COLO668 (cell line): ENCODE measurements around the gene ARHGEF6.
"Not testable (repeated sequence)": the region's sequence is repeated elsewhere in the genome, so short reads cannot be mapped to it uniquely, and the experiment has no call there.

Experiments
- DNase-seq: peaks from one replicate; lab custom pipeline; 2025; ENCODE audit not compliant: unreplicated experiment; lab: John Stamatoyannopoulos, UW

The ARHGEF6 gene, protein sequence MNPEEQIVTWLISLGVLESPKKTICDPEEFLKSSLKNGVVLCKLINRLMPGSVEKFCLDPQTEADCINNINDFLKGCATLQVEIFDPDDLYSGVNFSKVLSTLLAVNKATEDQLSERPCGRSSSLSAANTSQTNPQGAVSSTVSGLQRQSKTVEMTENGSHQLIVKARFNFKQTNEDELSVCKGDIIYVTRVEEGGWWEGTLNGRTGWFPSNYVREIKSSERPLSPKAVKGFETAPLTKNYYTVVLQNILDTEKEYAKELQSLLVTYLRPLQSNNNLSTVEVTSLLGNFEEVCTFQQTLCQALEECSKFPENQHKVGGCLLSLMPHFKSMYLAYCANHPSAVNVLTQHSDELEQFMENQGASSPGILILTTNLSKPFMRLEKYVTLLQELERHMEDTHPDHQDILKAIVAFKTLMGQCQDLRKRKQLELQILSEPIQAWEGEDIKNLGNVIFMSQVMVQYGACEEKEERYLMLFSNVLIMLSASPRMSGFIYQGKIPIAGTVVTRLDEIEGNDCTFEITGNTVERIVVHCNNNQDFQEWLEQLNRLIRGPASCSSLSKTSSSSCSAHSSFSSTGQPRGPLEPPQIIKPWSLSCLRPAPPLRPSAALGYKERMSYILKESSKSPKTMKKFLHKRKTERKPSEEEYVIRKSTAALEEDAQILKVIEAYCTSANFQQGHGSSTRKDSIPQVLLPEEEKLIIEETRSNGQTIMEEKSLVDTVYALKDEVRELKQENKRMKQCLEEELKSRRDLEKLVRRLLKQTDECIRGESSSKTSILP

DNA sequence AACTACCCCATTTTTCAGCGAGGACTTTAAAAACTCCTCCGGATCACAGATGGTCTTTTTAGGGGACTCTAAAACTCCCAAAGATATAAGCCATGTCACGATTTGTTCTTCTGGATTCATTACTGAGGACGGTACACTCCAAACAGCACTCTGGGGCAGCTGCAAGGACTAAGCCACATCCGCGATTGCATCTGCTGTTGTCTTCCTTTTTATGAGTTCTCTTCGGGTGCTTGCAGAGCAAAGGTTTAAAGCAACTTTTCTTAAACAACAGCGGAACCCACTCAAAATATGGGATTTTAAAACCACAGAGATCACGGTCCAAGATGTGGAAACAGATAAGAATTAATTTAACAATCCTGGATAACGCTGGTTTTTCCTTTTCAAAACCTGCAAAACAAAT is at the start of gene ARHGEF6:
ARHGEF6 (minus strand) TSS at position 170 of the 400 bp plus-strand sequence; CDS start at position 120, 50 bp downstream.
- DNase-seq, result no peak

DNA sequence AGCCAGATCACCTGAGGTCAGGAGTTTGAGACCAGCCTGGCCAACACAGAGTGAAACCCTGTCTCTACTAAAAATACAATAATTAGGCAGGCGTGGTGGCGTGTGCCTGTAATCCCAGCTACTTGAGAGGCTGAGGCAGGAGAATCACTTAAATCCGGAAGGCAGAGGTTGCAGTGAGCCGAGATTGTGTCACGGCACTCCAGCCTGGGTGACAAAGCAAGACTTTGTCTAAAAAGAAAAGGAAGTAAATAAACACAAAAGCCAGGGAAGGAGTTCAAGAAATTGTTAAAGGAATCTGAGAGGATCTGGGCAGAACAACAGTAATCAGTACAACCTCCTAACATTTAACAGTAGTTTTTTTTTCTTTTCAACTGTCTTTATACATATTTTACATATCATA is 48.7 kb upstream of the ARHGEF6 start:
- no peak for DNase-seq

DNA sequence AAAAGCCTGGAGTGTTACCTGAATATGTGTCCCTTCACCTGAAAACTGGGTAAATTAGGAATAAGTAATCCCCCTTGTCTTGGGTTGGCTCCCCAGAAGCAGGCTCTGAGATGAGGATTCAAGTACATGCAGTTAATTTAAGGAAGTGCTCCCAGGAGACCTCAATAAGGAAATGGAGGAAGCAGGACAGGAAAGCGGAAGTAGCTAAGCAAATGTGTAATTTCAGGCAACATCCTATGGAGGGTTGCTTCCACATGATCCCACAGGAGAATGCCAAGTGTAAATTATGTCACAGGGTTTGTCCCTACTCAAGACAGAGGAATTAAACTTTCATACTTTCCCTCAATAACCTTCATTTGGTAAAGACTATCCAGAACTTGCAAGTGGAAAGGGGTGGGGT is 48.1 kb upstream of the ARHGEF6 start:
- no peak for DNase-seq

DNA sequence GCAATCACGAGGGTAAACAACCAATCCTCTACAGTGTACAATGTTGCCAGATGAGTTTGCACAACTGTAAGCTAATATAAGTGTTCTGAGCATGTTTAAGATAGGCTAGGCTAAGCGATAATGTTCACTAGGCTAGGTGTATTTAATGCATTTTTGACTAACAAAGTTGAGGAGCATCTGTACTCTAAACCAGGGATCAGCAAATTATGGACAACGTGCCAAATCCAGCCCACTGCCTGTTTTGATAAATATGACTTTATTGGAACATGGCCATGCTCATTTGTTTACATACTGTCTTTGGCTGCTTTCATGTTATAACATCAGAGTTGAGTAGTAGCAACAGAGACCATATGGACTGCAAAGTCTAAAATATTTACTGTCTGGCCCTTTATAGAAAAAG is 46.3 kb upstream of the ARHGEF6 start:
- DNase-seq, result peak; percentile 5

DNA sequence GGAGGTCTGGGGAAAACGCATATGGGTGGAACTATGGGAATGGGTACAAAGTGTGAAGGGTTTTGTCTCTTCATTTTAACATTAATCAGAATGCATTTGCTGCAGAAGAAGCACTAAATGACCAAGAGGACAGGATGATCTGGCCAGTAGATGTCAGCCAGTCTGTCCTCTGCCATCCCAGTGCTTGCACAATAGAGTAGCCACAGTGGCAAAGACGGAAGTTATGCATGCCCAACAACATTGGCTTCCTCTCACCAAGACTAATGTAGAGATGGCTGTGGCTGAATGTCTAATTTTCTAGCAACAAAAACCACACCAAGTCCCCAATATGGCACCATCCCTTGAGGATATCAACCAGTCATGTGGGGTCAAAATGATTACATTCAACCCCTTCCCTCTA is 45.0 kb upstream of the ARHGEF6 start:
- no peak for DNase-seq

DNA sequence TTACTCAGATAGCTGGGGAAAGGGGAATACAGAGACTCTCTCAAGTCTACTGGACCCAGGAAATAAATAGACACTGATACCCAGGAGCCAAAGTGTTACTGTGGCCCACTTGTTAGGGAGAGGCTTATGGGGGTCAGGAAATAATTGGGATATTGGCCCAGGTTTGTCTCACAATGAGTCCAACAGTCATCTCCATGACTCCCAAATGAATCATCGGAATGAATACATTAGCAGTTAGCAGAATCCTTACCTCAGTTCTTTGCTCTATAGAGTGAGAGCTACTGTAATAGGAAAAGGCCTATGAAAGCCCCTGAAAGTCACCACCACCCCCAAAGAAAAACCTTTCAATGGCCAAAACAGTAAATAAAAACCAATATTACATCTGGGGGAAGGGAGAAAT is 42.4 kb upstream of the ARHGEF6 start:
- DNase-seq, result no peak

DNA sequence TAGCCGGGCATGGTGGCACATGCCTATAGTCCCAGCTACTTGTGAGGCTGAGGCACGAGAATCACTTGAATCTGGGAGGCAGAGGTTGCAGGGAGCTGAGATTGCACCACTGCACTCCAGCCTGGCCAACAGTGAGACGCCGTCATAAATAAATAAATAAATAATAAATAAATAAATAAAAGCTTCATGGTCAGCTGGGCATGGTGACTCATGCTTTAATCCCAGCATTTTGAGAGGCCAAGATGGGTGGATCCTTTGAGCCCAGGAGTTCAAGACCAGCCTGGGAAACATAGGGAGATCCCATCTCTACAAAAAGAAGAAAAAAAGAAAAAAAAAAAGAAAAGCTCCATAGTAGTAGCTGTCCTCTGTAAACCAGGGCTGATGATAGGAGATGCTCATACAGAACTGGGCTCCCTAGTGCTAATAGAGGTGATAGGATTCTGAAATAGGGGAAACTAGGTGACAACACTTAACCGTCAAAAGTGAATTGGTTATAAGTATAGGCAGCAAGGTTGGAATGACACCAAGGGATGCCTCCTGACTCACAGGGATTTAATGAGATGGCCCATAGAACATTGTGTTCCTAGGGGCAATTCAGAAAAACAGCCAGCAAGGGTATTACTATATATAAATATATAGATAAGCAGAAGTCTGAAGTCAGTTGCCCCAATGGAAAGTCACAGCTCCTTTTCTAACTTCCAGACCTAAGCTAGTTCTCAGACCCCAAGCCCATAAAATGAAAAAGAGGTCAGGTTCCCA is 41.8 kb upstream of the ARHGEF6 start:
- no peak for DNase-seq

DNA sequence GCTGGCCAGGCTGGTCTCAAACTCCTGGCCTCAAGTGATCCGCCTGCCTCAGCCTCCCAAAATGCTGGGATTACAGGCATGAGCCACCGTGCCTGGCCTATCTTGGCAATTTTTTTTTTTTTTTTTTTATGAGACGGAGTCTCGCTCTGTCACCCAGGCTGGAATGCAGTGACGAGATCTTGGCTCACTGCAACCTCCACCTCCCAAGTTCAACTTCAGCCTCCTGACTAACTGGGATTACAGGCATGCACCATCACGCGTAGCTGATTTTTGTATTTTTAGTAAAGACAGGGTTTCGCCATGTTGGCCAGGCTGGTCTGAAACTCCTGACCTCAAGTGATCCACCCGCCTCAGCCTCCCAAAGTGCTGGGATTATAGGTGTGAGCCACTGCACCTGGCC is 39.0 kb upstream of the ARHGEF6 start:
- DNase-seq, result not testable (repeated sequence)

DNA sequence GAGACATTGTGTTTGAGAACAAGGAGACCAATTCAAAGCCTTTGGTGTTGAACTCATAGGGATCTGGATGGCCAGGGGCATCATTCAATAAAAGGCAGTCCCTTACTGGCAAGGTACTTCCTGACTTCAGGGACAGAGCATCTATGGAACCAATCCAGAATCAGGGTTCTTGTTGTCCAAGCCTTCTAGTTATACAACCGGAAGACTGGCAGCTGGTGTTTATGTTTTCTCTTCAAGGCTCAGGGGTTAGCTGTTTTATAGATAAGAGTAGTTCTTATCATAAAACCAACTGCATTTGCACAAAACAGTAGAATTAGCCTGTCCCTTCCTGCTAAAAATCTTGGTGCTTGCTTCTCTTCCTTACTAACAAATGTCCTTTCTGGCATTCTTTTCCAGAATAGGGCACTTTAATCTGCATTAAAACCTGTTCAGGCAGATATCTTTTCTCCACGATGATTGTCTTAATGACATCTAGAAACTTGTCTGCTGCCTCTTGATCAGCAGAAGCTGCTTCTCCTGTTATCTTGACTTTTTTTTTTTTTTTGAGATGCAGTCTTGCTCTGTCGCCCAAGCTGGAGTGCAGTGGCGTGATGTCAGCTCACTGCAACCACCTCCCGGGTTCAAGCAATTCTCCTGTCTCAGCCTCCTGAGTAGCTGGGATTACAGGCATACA is 38.4 kb upstream of the ARHGEF6 start:
- DNase-seq, result no peak

DNA sequence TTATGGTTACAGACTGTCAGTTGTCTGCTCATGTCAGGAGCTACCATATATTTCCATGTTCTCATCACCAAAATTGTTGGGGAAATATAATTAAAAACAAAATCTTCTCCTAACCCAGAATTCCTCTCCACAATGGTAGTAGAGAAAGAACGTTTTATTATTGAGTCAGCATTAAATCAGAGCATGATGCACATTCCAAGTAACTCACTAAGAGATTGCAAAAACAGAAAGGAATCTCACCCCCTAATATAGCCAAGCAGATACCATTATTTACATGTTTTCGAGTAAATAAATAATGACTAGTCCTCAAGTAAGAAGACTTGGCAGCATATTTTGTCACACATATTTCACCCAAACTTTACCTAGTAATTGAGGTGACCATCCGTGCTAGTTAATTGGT is 36.2 kb upstream of the ARHGEF6 start:
- DNase-seq, result no peak

DNA sequence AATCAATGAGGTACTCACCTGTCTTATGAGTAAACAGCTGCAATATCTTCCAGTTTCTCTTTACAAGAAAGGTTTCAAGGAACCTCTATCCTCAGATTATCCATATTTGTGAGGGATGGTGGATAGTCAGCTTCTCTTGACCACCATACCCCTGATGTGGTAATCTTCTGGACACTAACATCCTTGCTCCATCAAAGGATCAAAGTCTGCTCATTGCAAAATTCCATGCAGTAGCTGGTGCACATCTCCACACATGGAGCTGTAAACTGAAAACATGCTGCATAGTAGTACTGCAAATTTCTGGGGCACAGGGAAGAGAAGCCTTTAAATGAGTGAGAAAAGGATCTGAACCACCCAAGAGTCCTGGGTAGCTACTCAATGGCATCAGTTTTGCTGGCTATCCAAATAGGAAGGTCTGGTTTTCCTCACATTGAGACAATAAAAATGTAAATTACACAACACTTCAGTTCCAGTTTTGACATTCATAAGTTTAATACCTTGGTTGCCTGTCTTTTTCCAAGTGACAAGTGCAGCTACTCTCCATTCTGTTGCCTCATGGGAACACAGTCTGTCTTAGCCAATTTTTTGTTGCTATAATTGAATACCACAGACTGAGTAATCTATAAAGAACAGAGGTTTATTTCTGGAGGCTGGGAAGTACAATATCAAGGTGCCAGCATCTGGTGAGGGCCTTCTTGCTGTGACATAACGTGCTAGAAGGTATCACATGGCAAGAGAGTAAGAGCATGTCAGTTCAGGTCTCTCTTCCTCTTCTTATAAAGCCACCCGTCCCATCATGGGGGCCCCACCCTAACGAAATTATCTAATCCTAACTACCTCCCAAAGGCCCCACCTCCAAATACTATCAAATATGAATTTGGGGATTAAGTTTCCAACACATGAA is 34.4 kb upstream of the ARHGEF6 start:
- DNase-seq, result no peak

DNA sequence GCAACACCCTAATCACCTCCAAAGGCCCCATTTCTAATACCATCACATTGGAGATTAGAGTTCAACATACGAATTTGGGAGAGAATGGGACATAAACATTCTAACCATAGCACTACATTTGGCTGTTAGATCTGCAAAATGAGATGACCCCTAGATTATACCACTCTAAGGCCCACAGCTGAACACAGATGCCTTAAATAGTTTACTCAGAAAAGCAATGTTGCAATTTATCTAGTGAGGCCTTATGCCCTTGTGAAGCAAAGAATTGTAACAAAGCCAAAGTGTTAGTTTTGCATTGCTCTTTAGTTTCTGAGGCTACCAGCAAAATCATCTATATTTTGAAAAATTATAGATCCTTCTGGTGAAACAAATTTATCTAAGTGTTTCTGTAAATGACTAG is 31.6 kb upstream of the ARHGEF6 start:
- no peak for DNase-seq

DNA sequence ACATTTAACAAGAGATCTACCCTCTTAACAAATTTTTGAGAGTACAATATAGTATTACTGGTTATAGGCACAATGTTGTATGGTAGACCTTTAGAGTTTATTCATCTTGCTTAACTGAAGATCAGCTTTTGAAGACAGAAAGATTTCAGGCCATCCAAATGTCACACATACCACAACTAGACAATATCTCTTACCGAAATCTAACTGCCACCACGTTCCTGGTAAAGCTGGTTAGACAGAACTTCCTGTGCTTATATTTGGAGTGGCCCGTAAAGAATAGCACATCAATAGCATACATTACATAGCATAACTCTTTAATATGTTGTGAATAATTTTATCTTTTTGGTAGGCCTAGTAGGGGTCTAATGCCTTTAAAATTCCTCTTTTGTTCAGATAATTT is 29.8 kb upstream of the ARHGEF6 start:
- DNase-seq, result no peak

DNA sequence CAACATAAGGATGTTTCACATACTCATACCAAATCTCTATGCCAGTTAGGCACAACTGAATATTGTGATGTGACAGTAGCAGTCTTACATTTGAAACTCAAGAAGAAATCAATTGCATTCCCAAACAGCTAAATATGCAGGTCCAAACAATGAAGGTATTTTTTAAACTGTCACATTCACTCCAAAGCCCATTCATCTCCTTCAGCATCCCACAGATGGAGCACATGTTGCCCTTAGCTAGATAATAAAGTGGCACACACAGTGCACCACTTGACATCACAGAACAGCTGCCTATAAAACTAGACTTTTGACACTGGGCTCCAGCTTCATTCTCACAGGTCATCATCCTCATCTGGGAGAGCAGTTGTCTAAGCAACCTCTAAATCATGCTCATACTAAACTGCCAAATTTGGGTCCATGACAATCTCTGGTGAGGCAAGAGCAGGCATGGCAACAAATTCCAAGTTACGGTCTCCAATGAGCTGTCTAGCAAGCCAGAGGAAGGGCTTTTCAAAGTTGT is 26.2 kb upstream of the ARHGEF6 start:
- DNase-seq, result no peak

DNA sequence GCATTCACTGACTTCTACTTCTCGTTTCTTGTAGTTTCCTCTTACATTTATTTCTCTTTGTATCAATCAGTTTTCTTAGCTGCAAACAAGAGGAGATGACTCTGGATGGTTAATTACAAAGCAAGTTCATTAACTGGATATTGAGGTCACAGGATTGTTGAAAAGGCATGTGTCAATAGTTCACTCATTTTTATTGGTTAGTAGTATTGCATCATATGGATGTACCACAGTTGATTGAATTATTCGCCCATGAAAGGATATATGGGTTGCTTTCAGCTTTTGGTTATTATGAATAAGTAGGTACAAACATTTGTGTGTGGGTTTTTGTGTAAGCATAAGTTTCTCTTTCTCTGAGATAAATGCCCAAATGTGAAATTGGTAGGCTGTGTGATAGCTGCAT is 21.8 kb upstream of the ARHGEF6 start:
- no peak for DNase-seq

DNA sequence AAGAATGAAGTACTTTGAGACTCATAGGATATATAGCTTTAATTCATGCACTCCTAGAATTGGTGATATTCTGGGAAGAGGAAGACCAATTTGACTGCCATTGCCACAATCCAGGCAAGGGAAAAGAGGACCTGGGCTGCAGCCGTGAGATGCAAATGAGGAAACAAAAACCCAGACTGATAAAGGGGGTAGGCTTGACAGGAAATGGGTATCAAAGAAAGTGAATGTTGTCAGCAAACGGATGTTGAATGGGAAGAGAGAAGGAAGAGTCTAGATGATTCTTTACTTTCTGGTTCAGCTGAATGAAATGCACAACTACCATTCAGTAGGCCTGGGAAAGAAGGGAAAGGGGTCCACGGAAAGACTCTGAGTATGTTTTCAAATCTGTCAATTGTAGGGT is 17.1 kb upstream of the ARHGEF6 start:
- no peak for DNase-seq

DNA sequence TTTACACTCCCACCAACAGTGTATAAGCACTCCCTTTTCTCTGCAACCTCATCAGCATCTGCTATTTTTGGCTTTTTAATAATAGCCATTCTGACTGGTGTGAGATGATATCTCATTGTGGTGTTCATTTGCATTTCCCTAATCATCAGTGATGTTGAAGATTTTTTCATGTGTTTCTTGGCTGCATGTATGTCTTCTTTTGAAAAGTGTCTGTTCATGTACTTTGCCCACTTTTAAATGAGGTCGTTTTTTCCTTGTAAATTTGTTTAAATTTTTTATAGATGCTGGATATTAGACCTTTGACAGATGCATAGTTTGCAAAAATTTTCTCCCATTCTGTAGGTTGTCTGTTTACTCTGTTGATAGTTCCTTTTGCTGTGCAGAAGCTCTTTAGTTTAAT is 14.4 kb upstream of the ARHGEF6 start:
- not testable (repeated sequence) for DNase-seq

DNA sequence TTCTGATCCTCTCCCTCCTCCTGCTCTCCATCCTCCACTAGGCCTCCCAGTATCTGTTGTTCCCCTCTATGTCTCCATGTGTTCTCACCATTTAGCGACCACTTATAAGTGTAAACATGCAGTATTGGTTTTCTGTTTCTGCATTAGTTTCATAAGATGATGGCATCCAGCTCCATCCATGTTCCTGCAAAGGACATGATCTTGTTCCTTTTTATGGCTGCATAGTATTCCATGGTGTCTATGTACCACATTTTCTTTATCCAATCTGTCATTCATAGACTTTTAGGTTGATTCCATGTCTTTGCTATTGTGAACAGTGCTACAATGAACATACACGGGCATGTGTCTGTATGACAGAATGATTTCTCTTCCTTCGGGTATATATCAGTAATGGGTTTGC is 13.9 kb upstream of the ARHGEF6 start:
- DNase-seq, result not testable (repeated sequence)

DNA sequence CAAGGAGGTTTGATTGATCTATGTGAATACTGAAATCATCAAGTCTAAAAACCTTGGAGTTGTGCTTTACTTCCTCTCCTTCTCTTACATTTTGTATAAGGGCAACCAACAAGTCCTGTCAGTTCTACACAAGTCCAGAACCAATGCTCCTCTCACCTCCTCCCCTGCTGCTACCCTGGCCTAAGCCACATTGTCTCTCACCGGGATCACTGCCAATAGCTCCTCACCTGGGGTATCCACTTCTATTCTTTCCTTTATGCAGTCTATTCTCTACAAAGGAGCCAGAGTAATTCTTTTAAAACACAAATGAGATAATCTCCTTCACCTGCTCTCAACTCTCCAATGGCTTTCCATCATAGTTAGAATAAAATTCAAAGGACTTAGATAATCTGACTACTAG is 13.3 kb upstream of the ARHGEF6 start:
- no peak for DNase-seq

DNA sequence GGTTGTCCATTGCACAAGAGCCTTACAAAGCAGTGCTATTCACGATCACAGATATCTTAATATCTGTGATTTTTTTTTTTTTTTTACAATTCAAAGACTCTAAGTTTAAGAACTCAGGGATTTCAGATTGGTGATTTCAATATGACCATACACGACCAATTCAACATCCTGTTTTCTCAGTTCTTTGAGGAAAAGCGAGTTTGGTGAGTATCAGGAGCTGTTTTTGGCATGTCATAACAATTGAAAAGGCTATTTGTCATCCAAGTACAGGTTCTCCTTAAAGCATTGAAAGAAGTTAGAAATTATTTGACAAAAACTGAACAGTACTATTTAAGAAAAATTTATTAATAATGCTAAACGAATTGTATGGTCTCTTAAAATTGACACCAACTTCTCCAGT is 9.1 kb upstream of the ARHGEF6 start:
- DNase-seq, result no peak
